ENCODE data around the gene TTC7B. TPM values are rescaled to one million over a fixed set of nuclear protein-coding genes. Genes with fewer than 3 reads are reported as not detected.

TTC7B gene
- polyA plus RNA-seq, 1 donor (not counting 4 experiments of a cell fraction or from before 2014, with no cell fraction given), result 21.4 TPM

GRCh38 chr14:90647473-90648005, 168.7 kb downstream of the TTC7B start:
- H3K4me3 ChIP-seq (ENCODE audit: control insufficient read depth in 2 of 3, extremely low read depth in 1 of 3, insufficient read depth in 2 of 3, low read depth in 1 of 3, low read length in 3 of 3), result no peak overlapping the region
- dilution Hi-C loops (cut with MboI; ENCODE audit: extremely low pct_ligation_motif_present, low sequenced_read_pairs), result no loop called here
- H3K4me1 ChIP-seq (ENCODE audit: control insufficient read depth, extremely low read depth, insufficient read depth, low read length), result peaks cover 9% of the 10 kb centered on the region
- H3K36me3 ChIP-seq (ENCODE audit: control insufficient read depth in 2 of 2, extremely low read depth in 1 of 2, insufficient read depth in 2 of 2, low read length in 2 of 2), result peaks cover 0 to 2% of the 10 kb centered on the region in 2 experiments
- H3K9me3 ChIP-seq (ENCODE audit: control insufficient read depth, low read depth, low read length), result no peaks in the 10 kb centered on the region
- H2AFZ ChIP-seq (ENCODE audit: control insufficient read depth, low read length), result no peak overlapping the region
- H4K20me1 ChIP-seq (ENCODE audit: control insufficient read depth, extremely low read depth, insufficient read depth, low read length), result no peaks in the 10 kb centered on the region
- H3K27me3 ChIP-seq (ENCODE audit: control insufficient read depth, extremely low read depth, insufficient read depth, low read length), result no peaks in the 10 kb centered on the region
- no peak for DNase-seq (ENCODE audit: low read depth, low spot score)
- no peak overlapping the region for H3K9ac ChIP-seq (ENCODE audit: control insufficient read depth, extremely low read depth, insufficient read depth, low read length)
- H3K4me2 ChIP-seq (ENCODE audit: control insufficient read depth, extremely low read depth, insufficient read depth, low read depth, low read length), result no peak overlapping the region
- no peak overlapping the region for H3K27ac ChIP-seq (ENCODE audit: control insufficient read depth, insufficient read depth, low read length)
- H3K9me1 ChIP-seq (ENCODE audit: control insufficient read depth, extremely low read depth, insufficient read depth, low read length), result no peaks in the 10 kb centered on the region
- no peaks in the 10 kb centered on the region for H3K79me2 ChIP-seq (ENCODE audit: control insufficient read depth, insufficient read depth, low read length)
- FAIRE-seq, result no peak
- TF ChIP-seq CTCF (optimal IDR thresholded peaks at IDR 0.05 in 1 of 3, IDR thresholded peaks at IDR 0.05 in 1 of 3, conservative IDR thresholded peaks at IDR 0.05 in 1 of 3; ENCODE audit: extremely low read depth in 1 of 3, insufficient read depth in 2 of 3, low read length in 3 of 3) (no peak), EZH2 (IDR thresholded peaks at IDR 0.05; ENCODE audit: low read length) (no peak)

- Histone ChIP-seq H3K27ac (ENCODE audit: control insufficient read depth, insufficient read depth, low read length) (no peak overlapping the region), H3K9me3 (ENCODE audit: control insufficient read depth, low read depth, low read length) (no peaks in the 10 kb centered on the region), H3K36me3 (ENCODE audit: control insufficient read depth in 2 of 2, extremely low read depth in 1 of 2, insufficient read depth in 2 of 2, low read length in 2 of 2) (peaks cover 0 to 4% of the 10 kb centered on the region in 2 experiments), H3K4me2 (ENCODE audit: control insufficient read depth, extremely low read depth, insufficient read depth, low read depth, low read length) (no peak overlapping the region), H2AFZ (ENCODE audit: control insufficient read depth, low read length) (no peak overlapping the region), H3K79me2 (ENCODE audit: control insufficient read depth, insufficient read depth, low read length) (no peaks in the 10 kb centered on the region), H3K4me3 (ENCODE audit: control insufficient read depth in 2 of 3, extremely low read depth in 1 of 3, insufficient read depth in 2 of 3, low read depth in 1 of 3, low read length in 3 of 3) (no peak overlapping the region), H3K9me1 (ENCODE audit: control insufficient read depth, extremely low read depth, insufficient read depth, low read length) (no peaks in the 10 kb centered on the region), H3K4me1 (ENCODE audit: control insufficient read depth, extremely low read depth, insufficient read depth, low read length) (peaks cover 9% of the 10 kb centered on the region), H3K27me3 (ENCODE audit: control insufficient read depth, extremely low read depth, insufficient read depth, low read length) (no peaks in the 10 kb centered on the region), H3K9ac (ENCODE audit: control insufficient read depth, extremely low read depth, insufficient read depth, low read length) (no peak overlapping the region), H4K20me1 (ENCODE audit: control insufficient read depth, extremely low read depth, insufficient read depth, low read length) (no peaks in the 10 kb centered on the region)
- TF ChIP-seq EZH2 (IDR thresholded peaks at IDR 0.05; ENCODE audit: low read length) (no peak), CTCF (optimal IDR thresholded peaks at IDR 0.05 in 1 of 3, IDR thresholded peaks at IDR 0.05 in 1 of 3, conservative IDR thresholded peaks at IDR 0.05 in 1 of 3; ENCODE audit: extremely low read depth in 1 of 3, insufficient read depth in 2 of 3, low read length in 3 of 3) (no peak)
- DNase-seq (ENCODE audit: low read depth, low spot score) (no peak), FAIRE-seq (peak; percentile 36)
- dilution Hi-C loops (cut with MboI; ENCODE audit: extremely low pct_ligation_motif_present, low sequenced_read_pairs), result no loop called here
Observed at GRCh38 chr14:90645842-90646443, 170.3 kb downstream of the TTC7B start.

Data from keratinocyte (primary cell).